A375 (cell line): ENCODE measurements around the gene OR11H1. TPM values are rescaled to one million over a fixed set of nuclear protein-coding genes. Genes with fewer than 3 reads are reported as not detected.

ENCODE experiments used
- total RNA-seq: library from RNA; depleted of rRNA; stranded (reverse); fragments of >200 nt; shearing (Covaris generic); gene quantifications from 2 replicates; pipeline ENCODE4 v1.2.3, GENCODE V29; 2014; rRNA removed

The OR11H1 gene, protein sequence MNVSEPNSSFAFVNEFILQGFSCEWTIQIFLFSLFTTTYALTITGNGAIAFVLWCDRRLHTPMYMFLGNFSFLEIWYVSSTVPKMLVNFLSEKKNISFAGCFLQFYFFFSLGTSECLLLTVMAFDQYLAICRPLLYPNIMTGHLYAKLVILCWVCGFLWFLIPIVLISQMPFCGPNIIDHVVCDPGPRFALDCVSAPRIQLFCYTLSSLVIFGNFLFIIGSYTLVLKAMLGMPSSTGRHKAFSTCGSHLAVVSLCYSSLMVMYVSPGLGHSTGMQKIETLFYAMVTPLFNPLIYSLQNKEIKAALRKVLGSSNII
- total RNA-seq, result not detected in 2 replicates

GRCh38 chr22:15527892-15528291, at the start of gene OR11H1:
Gene OR11H1 (plus strand): TSS chr22:15528192. CDS start chr22:15528192, 0 bp downstream.

Other genes starting within 250 kb of the OR11H1 start
- gene POTEH, start 161.8 kb downstream of the OR11H1 start, total RNA-seq, result 14.2 and 24.9 TPM in 2 replicates